Amygdala (tissue), 56 donors: ENCODE results near the gene HECTD1.
"Not testable (repeated sequence)": the region's sequence is repeated elsewhere in the genome, so short reads cannot be mapped to it uniquely, and the experiment has no call there.

Experiments
- DNase-seq, 56 donors: peaks; one replicate each; lab custom pipeline; 2025; lab: John Stamatoyannopoulos, UW

HECTD1 gene

DNA sequence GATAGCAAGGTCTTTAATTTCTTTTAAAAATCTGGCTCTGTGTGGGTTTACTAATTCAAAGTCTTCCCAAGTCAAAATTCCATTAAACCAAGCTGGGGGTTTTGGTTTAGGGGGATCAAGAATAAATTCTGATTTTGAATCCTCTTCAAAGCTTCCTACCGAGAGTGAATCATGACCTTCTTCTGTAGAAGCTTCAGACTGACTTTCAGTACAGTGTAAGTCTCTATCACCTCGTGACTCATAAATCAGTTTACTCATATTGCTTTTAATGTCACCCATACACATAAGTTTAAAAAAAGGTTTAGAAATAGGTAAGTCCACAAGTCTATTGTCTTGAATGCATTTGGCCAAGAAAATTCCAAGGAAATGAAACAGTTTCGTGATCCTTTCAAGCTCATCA, 100.8 kb downstream of the HECTD1 start:
- DNase-seq = no peak

GRCh38 chr14:31097081-31097480, 110.5 kb downstream of the HECTD1 start:
- no peak for DNase-seq

DNA sequence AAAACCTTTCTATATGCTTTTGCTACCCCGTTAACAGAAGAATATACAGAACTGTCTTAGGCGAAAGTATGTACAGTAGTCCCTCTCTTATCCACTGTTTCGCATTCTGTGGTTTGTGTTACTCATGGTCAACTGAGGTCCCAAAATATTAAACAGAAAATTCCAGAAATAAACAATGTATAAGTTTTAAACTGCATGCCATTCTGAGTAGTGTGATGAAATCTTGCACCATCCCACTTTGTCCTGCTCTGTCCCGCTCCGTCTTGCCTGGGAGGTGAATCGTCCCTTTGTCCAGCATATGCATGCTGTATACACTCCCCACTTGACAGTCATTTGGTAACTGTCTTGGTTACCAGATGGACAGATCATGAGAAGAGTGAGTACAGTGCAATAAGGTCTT, 111.3 kb downstream of the HECTD1 start:
- DNase-seq = no peak

DNA sequence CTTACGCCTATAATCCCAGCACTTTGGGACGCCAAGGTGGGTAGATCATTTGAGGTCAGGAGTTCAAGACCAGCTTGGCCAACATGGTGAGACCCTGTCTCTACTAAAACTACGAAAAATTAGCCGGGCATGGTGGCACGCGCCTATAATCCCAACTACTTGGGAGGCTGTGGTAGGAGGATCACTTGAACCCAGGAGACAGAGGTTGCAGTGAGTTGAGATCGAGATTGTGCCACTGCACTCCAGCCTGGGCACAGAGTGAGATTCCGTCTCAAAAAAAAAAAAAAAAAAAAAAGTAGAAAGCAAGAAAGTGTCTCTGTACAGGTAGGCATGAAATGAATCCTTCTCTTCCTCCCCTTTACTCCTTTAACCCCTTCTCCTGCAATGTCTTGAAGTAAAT, 111.8 kb downstream of the HECTD1 start:
- not testable (repeated sequence) for DNase-seq

DNA sequence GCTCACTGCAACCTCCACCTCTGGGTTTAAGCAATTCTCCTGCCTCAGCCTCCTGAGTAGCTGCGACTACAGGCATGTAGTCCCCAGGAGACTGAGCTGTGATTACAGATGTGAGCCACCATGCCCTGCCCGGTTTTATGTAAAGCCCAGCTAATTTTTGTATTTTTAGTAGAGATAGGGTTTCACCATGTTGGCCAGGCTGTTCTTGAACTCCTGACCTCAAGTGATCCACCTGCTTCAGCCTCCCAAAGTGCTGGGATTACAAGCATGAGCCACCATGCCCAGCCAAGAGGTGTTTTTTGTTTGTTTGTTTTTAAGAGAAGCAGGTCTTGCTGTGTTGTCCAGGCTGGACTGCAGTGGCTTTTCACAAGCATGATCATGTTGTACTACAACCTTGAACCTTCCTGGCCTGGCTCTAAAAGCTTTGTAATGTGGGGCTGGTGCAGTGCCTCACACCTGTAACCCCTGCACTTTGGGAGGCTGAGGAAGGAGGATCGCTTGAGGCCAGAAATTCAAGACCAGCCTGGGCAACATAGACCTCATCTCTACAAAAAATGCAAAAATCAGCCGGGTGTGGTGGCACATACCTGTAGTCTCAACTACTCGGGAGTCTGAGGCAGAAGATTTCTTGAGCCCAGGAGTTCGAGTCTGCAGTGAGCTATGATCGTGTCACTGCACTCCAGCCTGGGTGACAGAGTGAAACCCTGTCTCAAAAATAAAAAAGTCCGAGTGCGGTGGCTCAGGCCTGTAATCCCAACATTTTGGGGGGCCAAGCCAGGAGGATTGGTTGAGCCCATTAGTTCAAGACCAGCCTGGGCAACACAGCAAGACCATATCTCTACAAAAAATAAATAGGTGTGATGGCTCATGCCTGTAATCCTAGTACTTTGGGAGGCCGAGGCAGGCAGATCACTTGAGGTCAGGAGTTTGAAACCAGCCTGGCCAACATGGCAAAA, 113.4 kb downstream of the HECTD1 start:
- DNase-seq = not testable (repeated sequence)

- DNase-seq = no peak
Observed at GRCh38 chr14:31092160-31092708, 115.4 kb downstream of the HECTD1 start.

- DNase-seq = no peak
Observed at GRCh38 chr14:31090883-31091764, 116.5 kb downstream of the HECTD1 start.

GRCh38 chr14:31086466-31086865, 121.1 kb downstream of the HECTD1 start:
- not testable (repeated sequence) for DNase-seq

GRCh38 chr14:31085027-31085426, 122.6 kb downstream of the HECTD1 start:
- DNase-seq = no peak

DNA sequence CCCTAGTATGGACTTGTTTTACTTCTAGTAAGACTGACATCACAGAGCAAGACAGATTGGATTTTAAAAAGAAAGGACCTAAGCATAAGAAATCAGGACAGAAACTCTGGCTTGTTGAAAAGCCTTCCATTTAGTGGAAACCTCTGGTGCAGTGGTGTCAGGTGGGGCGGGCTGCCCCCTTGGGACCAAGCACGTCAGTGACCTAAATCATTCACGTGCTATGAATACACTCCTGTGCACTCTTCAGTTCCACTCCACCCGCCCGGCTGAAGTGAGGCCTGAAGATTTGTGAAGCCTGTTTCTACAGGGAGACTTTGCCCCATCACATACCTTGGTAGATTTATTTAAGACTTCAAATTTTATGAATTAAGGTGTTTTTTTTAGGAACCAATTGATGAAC, 123.2 kb downstream of the HECTD1 start:
- no peak for DNase-seq

GRCh38 chr14:31083781-31084180, 123.8 kb downstream of the HECTD1 start:
- DNase-seq = no peak

- DNase-seq = no peak
Observed at GRCh38 chr14:31080484-31080883, 127.1 kb downstream of the HECTD1 start.

DNA sequence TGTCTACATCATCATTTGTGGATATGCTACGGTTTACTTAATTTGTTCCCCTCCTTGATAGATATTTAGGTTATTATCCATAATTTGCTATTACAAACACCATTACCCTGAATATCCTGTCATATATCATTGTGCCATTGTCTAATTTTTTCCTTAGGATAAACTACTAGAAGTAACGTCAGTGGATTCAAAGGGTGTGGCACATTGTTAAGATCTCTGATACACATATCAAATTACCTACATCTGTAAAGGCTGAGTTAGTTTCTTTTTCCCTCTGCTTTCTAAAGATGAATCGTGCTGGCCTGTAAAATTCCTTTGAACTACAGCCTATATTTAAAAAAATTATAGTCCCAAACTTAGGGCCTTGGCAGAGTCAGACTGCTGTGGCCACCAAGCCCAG, 127.5 kb downstream of the HECTD1 start:
- no peak for DNase-seq

DNA sequence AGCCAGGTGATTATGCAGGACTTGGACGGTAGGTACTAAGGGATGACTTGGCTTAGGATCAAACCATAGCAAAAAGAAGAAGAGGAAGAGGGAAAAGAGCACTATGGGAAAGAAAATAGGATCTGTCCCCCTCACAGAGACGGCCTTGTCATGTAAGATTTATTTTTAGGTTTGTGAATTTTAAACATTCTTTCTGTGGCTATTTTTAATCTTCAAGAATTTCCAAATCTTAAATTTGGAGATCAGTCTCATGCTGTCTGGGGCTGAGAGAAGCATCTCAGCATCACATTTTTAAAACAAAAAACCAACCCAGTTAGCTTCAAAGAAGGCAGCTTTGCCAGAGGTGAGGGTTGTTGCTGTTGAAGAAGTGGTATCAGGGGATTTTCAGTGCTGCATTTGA, 128.8 kb downstream of the HECTD1 start:
- no peak for DNase-seq

GRCh38 chr14:31075144-31075543, 132.4 kb downstream of the HECTD1 start:
- no peak for DNase-seq

- DNase-seq = no peak
Observed at GRCh38 chr14:31071151-31071550, 136.4 kb downstream of the HECTD1 start.

DNA sequence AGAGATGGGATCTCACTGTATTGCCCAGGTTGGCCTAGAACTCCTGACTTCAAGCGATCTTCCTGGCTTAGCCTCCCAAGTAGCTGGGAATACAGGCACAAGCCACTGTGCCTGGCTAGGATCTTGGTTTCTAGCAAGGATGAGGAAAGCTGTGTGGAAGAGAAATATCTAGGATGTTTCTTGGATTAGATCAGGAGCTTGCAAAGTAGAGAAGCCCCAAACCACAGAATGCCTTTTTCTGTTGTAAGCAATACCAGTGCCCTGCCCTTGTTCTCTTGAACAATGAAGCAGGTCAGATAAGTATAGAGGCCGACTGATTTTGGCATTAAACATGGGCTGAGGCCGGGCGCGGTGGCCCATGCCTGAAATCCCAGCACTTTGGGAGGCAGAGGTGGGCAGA, 137.2 kb downstream of the HECTD1 start:
- DNase-seq = no peak

DNA sequence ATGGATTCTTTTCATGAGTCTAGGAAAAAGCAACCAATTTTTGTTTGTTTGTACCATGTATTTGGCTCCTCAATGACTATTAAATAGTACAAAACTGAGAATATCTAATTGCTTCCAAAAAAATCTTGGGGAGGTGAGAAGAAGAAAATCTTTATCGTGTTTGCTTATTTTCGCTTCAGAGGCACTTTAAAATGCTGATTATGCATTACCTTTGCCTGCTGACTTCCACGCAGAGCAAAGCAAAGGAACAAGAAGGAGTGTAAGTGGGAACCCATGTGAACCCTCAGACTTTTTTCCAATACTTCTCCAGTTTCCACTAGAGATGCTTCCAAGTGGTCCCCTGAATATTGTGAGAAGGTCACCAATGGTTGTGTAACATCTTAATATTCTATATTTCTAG, 138.2 kb downstream of the HECTD1 start:
- no peak for DNase-seq

GRCh38 chr14:31068235-31068634, 139.4 kb downstream of the HECTD1 start:
- DNase-seq = no peak

GRCh38 chr14:31062908-31063307, 144.7 kb downstream of the HECTD1 start:
- not testable (repeated sequence) for DNase-seq

- no peak for DNase-seq
Observed at GRCh38 chr14:31060253-31060875, 147.2 kb downstream of the HECTD1 start.
